Measurements from ENCODE around the gene MCL1.

- TF ChIP-seq, protein P1, sequence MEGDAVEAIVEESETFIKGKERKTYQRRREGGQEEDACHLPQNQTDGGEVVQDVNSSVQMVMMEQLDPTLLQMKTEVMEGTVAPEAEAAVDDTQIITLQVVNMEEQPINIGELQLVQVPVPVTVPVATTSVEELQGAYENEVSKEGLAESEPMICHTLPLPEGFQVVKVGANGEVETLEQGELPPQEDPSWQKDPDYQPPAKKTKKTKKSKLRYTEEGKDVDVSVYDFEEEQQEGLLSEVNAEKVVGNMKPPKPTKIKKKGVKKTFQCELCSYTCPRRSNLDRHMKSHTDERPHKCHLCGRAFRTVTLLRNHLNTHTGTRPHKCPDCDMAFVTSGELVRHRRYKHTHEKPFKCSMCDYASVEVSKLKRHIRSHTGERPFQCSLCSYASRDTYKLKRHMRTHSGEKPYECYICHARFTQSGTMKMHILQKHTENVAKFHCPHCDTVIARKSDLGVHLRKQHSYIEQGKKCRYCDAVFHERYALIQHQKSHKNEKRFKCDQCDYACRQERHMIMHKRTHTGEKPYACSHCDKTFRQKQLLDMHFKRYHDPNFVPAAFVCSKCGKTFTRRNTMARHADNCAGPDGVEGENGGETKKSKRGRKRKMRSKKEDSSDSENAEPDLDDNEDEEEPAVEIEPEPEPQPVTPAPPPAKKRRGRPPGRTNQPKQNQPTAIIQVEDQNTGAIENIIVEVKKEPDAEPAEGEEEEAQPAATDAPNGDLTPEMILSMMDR (IDR thresholded peaks at IDR 0.05 in 2 of 3, conservative IDR thresholded peaks at IDR 0.05 in 1 of 3; ENCODE audit: control insufficient read depth in 2 of 3, extremely low read depth in 1 of 3, insufficient read depth in 1 of 3, low read depth in 3 of 3, low read length in 3 of 3) = no peak
- TF ChIP-seq CREB1 (IDR thresholded peaks at IDR 0.05; ENCODE audit: low read depth) (no peak), NFYB (IDR thresholded peaks at IDR 0.05; ENCODE audit: insufficient read depth, low read depth, low read length) (no peak), CREM (IDR thresholded peaks at IDR 0.05; ENCODE audit: low read depth) (no peak), EZH2 (IDR thresholded peaks at IDR 0.05; ENCODE audit: borderline replicate concordance, control insufficient read depth, low read depth, low read length) (no peak), GABPA (IDR thresholded peaks at IDR 0.05; ENCODE audit: low read depth) (no peak), ZNF274 (IDR thresholded peaks at IDR 0.05; ENCODE audit: insufficient read depth, insufficient read length) (no peak), EP300 (IDR thresholded peaks at IDR 0.05; ENCODE audit: borderline replicate concordance in 1 of 2, control insufficient read depth in 1 of 2, low read depth in 2 of 2, low read length in 2 of 2) (no peak), YY1 (IDR thresholded peaks at IDR 0.05; ENCODE audit: low read depth, low read length) (no peak), EGR1 (IDR thresholded peaks at IDR 0.05; ENCODE audit: borderline replicate concordance in 1 of 2, low read depth in 2 of 2, low read length in 2 of 2) (no peak), MLLT1 (IDR thresholded peaks at IDR 0.05) (no peak), ATF2 (IDR thresholded peaks at IDR 0.05; ENCODE audit: low read length) (no peak), ATF3 (IDR thresholded peaks at IDR 0.05; ENCODE audit: borderline replicate concordance, extremely low read depth, low read depth, low read length) (no peak)
These were observed 45.4 kb downstream of the MCL1 start for GRCh38 chr1:150534002-150534401.
